ENCODE results near the gene ADPRHL1. TPM values are rescaled to one million over a fixed set of nuclear protein-coding genes. Genes with fewer than 3 reads are reported as not detected.

ADPRHL1 gene
- total and polyA plus RNA-seq, 2 experiments from 2014 or later = 78.2 to 112 TPM

- Histone ChIP-seq H3K36me3 (no peaks in the 10 kb centered on the region), H3K9me3 (ENCODE audit: low read depth) (no peaks in the 10 kb centered on the region), H3K4me3 (no peak overlapping the region), H3K27me3 (no peaks in the 10 kb centered on the region), H3K27ac (no peak overlapping the region), H3K4me1 (ENCODE audit: low read depth) (no peaks in the 10 kb centered on the region)
- TF ChIP-seq CTCF (IDR thresholded peaks at IDR 0.05; ENCODE audit: low read depth, low read length) = no peak
- peak in 1 of 2 donors; percentile 3 for DNase-seq (ENCODE audit: low read depth in 1 of 2, low spot score in 1 of 2)
Observed at GRCh38 chr13:113357529-113357928, 95.8 kb downstream of the ADPRHL1 start.

- DNase-seq (ENCODE audit: low read depth in 1 of 2, low spot score in 1 of 2) = no peak
- H3K27ac ChIP-seq = no peak overlapping the region
- no peak for TF ChIP-seq CTCF (IDR thresholded peaks at IDR 0.05; ENCODE audit: low read depth, low read length)
Observed at GRCh38 chr13:113356596-113356995, 96.7 kb downstream of the ADPRHL1 start.

GRCh38 chr13:113355621-113356020 is 97.7 kb downstream of the ADPRHL1 start:
- no peaks in the 10 kb centered on the region for H3K9me3 ChIP-seq (ENCODE audit: low read depth)

More at GRCh38 chr13:113356596-113356995, 96.7 kb downstream of the ADPRHL1 start:
- H3K4me1 ChIP-seq (ENCODE audit: low read depth) = no peaks in the 10 kb centered on the region
- H3K36me3 ChIP-seq = no peaks in the 10 kb centered on the region
- H3K4me3 ChIP-seq = no peak overlapping the region
- H3K9me3 ChIP-seq (ENCODE audit: low read depth) = no peaks in the 10 kb centered on the region
- H3K27me3 ChIP-seq = no peaks in the 10 kb centered on the region

GRCh38 chr13:113354831-113355610 is 98.3 kb downstream of the ADPRHL1 start:
- no peak for TF ChIP-seq CTCF (IDR thresholded peaks at IDR 0.05; ENCODE audit: low read depth, low read length)
- no peaks in the 10 kb centered on the region for H3K36me3 ChIP-seq
- H3K4me1 ChIP-seq (ENCODE audit: low read depth) = no peaks in the 10 kb centered on the region
- no peak overlapping the region for H3K4me3 ChIP-seq
- H3K27ac ChIP-seq = no peak overlapping the region
- DNase-seq (ENCODE audit: low read depth in 1 of 2, low spot score in 1 of 2) = no peak
- no peaks in the 10 kb centered on the region for H3K27me3 ChIP-seq
- no peaks in the 10 kb centered on the region for H3K9me3 ChIP-seq (ENCODE audit: low read depth)

More at GRCh38 chr13:113355621-113356020, 97.7 kb downstream of the ADPRHL1 start:
- no peak overlapping the region for H3K27ac ChIP-seq
- H3K27me3 ChIP-seq = no peaks in the 10 kb centered on the region
- H3K4me3 ChIP-seq = no peak overlapping the region
- no peaks in the 10 kb centered on the region for H3K4me1 ChIP-seq (ENCODE audit: low read depth)
- TF ChIP-seq CTCF (IDR thresholded peaks at IDR 0.05; ENCODE audit: low read depth, low read length) = no peak
- H3K36me3 ChIP-seq = no peaks in the 10 kb centered on the region
- DNase-seq (ENCODE audit: low read depth in 1 of 2, low spot score in 1 of 2) = no peak

- Histone ChIP-seq H3K4me3 (no peak overlapping the region), H3K4me1 (ENCODE audit: low read depth) (no peaks in the 10 kb centered on the region), H3K27ac (no peak overlapping the region), H3K27me3 (no peaks in the 10 kb centered on the region), H3K9me3 (ENCODE audit: low read depth) (no peaks in the 10 kb centered on the region), H3K36me3 (no peaks in the 10 kb centered on the region)
- no peak for DNase-seq (ENCODE audit: low read depth in 1 of 2, low spot score in 1 of 2)
- TF ChIP-seq CTCF (IDR thresholded peaks at IDR 0.05; ENCODE audit: low read depth, low read length) = no peak
Observed at GRCh38 chr13:113353254-113353653, 100.0 kb downstream of the ADPRHL1 start.

Data from cardiac muscle cell (in vitro differentiated cells and primary cell).